Hematopoietic multipotent progenitor cell (in vitro differentiated cells): ENCODE data around the gene ASMTL. TPM values are rescaled to one million over a fixed set of nuclear protein-coding genes. Genes with fewer than 3 reads are reported as not detected.
A peak's percentile ranks its signal among the peaks of the same experiment; 100 is the strongest.
"Not testable (repeated sequence)": the region's sequence is repeated elsewhere in the genome, so short reads cannot be mapped to it uniquely, and the experiment has no call there.

Experiments
- DNase-seq, 3 donors: peaks; one replicate each; pipeline ENCODE4 v3.0.0-alpha.2; 2011 to 2015; ENCODE audit warnings: low read depth in 2 of 3, low spot score in 2 of 3
- total RNA-seq: library from RNA; depleted of rRNA; stranded (reverse); fragments of >200 nt; gene quantifications from one replicate; pipeline ENCODE4 v1.2.3, GENCODE V29; 2012

Gene ASMTL
- total RNA-seq, 1 donor = 34.5 TPM

- peak in 1 of 3 donors; percentile 88 for DNase-seq
Observed at GRCh38 chrX:1391370-1391706, 61.4 kb downstream of the ASMTL start.

- no peak for DNase-seq
Observed at GRCh38 chrX:1390621-1391369, 61.9 kb downstream of the ASMTL start.

GRCh38 chrX:1389993-1390285 lies 62.8 kb downstream of the ASMTL start:
- no peak for DNase-seq

- DNase-seq = no peak
Observed at GRCh38 chrX:1389181-1389992, 63.3 kb downstream of the ASMTL start.

GRCh38 chrX:1388651-1389050 lies 64.1 kb downstream of the ASMTL start:
- DNase-seq = no peak

GRCh38 chrX:1387141-1387776 lies 65.5 kb downstream of the ASMTL start:
- DNase-seq = no peak

GRCh38 chrX:1386338-1387127 lies 66.2 kb downstream of the ASMTL start:
- no peak for DNase-seq

- DNase-seq = no peak
Observed at GRCh38 chrX:1385253-1386223, 67.2 kb downstream of the ASMTL start.

- no peak for DNase-seq
Observed at GRCh38 chrX:1384658-1385252, 68.0 kb downstream of the ASMTL start.

GRCh38 chrX:1380672-1381233 lies 72.0 kb downstream of the ASMTL start:
- DNase-seq = no peak

GRCh38 chrX:1378306-1378759 lies 74.4 kb downstream of the ASMTL start:
- DNase-seq = no peak

- DNase-seq = no peak
Observed at GRCh38 chrX:1368385-1368698, 84.4 kb downstream of the ASMTL start.

GRCh38 chrX:1366363-1366762 lies 86.3 kb downstream of the ASMTL start:
- DNase-seq = not testable (repeated sequence)

GRCh38 chrX:1361910-1362309 lies 90.8 kb downstream of the ASMTL start:
- no peak for DNase-seq

- DNase-seq = no peak
Observed at GRCh38 chrX:1361275-1361674, 91.4 kb downstream of the ASMTL start.

GRCh38 chrX:1360171-1360570 lies 92.5 kb downstream of the ASMTL start:
- no peak for DNase-seq

- no peak for DNase-seq
Observed at GRCh38 chrX:1359477-1359873, 93.2 kb downstream of the ASMTL start.

- no peak for DNase-seq
Observed at GRCh38 chrX:1358793-1359476, 93.8 kb downstream of the ASMTL start.

GRCh38 chrX:1357993-1358392 lies 94.7 kb downstream of the ASMTL start:
- DNase-seq = no peak
